A549 (cell line): ENCODE data around the gene SSNA1. TPM values are rescaled to one million over a fixed set of nuclear protein-coding genes. Genes with fewer than 3 reads are reported as not detected.

ENCODE experiments used
- ATAC-seq, 2 experiments: fragments of 200-7000 bp in 1 of 2; fragments of >200 bp in 1 of 2; cut with Nextera tagmentation in 1 of 2; cut with Tn5 transposase in 1 of 2; 3 replicates each; pipeline versions ENCODE4 v1.8.0 to v1.9.1; 2018 to 2020; ENCODE audit warnings: mild to moderate bottlenecking in 1 of 2, moderate library complexity in 1 of 2
- CTCF ChIA-PET: fragments of 300-600 bp; sonication (Branson Sonifier 250); formaldehyde crosslinking; extraction: SDS; loops from one replicate; lab custom pipeline; 2021; ENCODE audit warnings: antibody characterized with exemption, inconsistent platforms; lab: Yijun Ruan, JAX
- POLR2A ChIA-PET: fragments of 350-600 bp; formaldehyde crosslinking; extraction: SDS; loops from one replicate; lab custom pipeline; 2021; ENCODE audit warnings: antibody characterized with exemption, inconsistent platforms; lab: Yijun Ruan, JAX
- DNase-seq, 2 experiments: peaks; one replicate each; pipeline versions ENCODE4 v3.0.0 to v3.0.0-alpha.2; 2011 to 2016; ENCODE audit warnings: low read depth in 1 of 2, low spot score in 1 of 2
- FAIRE-seq: peaks from 2 replicates; lab custom pipeline; 2011; peaks lifted over from hg19 to GRCh38; lab: Jason Lieb, UNC
- H3K27ac ChIP-seq, 2 experiments: fragments of >200 bp; sonication (Bioruptor Twin); formaldehyde crosslinking; 3 replicates each; pipeline ENCODE4 v1.5.1; 2016 to 2017
- H3K4me1 ChIP-seq: fragments of >200 bp; sonication (Bioruptor Twin); formaldehyde crosslinking; 3 replicates; pipeline ENCODE4 v1.6.1; 2016
- H3K4me2 ChIP-seq: fragments of >200 bp; sonication (Bioruptor Twin); formaldehyde crosslinking; 3 replicates; pipeline ENCODE4 v1.6.1; 2016
- H3K4me3 ChIP-seq: fragments of >200 bp; sonication (Bioruptor Twin); formaldehyde crosslinking; 3 replicates; pipeline ENCODE4 v1.5.1; 2016
- H3K9me3 ChIP-seq: fragments of >200 bp; sonication (Bioruptor Twin); formaldehyde crosslinking; 3 replicates; pipeline ENCODE4 v1.6.1; 2016
- BHLHE40 ChIP-seq: IDR thresholded peaks from 2 replicates; pipeline ENCODE4 v1.6.1; 2012; ENCODE audit warnings: low read depth, low read length, inconsistent platforms
- CHD2 ChIP-seq: fragments of 150-350 bp; IDR thresholded peaks from 2 replicates; pipeline ENCODE4 v1.6.1; 2014; ENCODE audit warnings: low read length; ENCODE audit not compliant: partially characterized antibody
- ESRRA ChIP-seq: fragments of 150-350 bp; IDR thresholded peaks from 2 replicates; pipeline ENCODE4 v1.6.1; 2014; ENCODE audit warnings: mild to moderate bottlenecking, low read length, borderline replicate concordance
- FOSB ChIP-seq: fragments of 250-450 bp; sonication (Bioruptor Pico); IDR thresholded peaks from 2 replicates; pipeline ENCODE4 v1.5.0; 2020; ENCODE audit warnings: mild to moderate bottlenecking, moderate library complexity
- FOXS1 ChIP-seq: fragments of 250-450 bp; sonication (Bioruptor Pico); IDR thresholded peaks from 2 replicates; pipeline ENCODE4 v1.5.0; 2020; ENCODE audit warnings: mild to moderate bottlenecking, moderate library complexity
- GATA3 ChIP-seq: IDR thresholded peaks from 2 replicates; pipeline ENCODE4 v1.6.1; 2012; ENCODE audit warnings: borderline replicate concordance
- HEYL ChIP-seq: fragments of 250-450 bp; sonication (Bioruptor Pico); IDR thresholded peaks from 2 replicates; pipeline ENCODE4 v1.8.0; 2021; ENCODE audit warnings: mild to moderate bottlenecking, moderate library complexity
- HOXA7 ChIP-seq: fragments of 250-450 bp; sonication (Bioruptor Pico); IDR thresholded peaks from 2 replicates; pipeline ENCODE4 v1.5.0; 2020; ENCODE audit warnings: mild to moderate bottlenecking, moderate library complexity
- HOXB13 ChIP-seq: fragments of 250-450 bp; sonication (Bioruptor Pico); IDR thresholded peaks from 2 replicates; pipeline ENCODE4 v1.5.0; 2020; ENCODE audit warnings: low read depth, mild to moderate bottlenecking, moderate library complexity
- JUN ChIP-seq, 2 experiments: fragments of >200 bp; sonication (Bioruptor Twin); formaldehyde crosslinking; IDR thresholded peaks; 2 replicates in 1 of 2; 3 replicates in 1 of 2; pipeline ENCODE4 v1.6.1; 2016 to 2017
- KDM1A ChIP-seq: fragments of 200-600 bp; sonication (generic); IDR thresholded peaks from 2 replicates; pipeline ENCODE4 v1.6.1; 2016; ENCODE audit warnings: low read depth, mild to moderate bottlenecking
- NR3C1 ChIP-seq: fragments of >200 bp; sonication (Bioruptor Twin); formaldehyde crosslinking; IDR thresholded peaks from 3 replicates; pipeline ENCODE4 v1.6.1; 2017
- RAD21 ChIP-seq, 2 experiments: fragments of >200 bp in 1 of 2; sonication (Bioruptor Twin) in 1 of 2; formaldehyde crosslinking in 1 of 2; IDR thresholded peaks in 1 of 2; conservative IDR thresholded peaks in 1 of 2; 2 replicates in 1 of 2; 3 replicates in 1 of 2; pipeline ENCODE4 v1.6.1; 2012 to 2018; ENCODE audit warnings: inconsistent platforms in 1 of 2
- RCOR1 ChIP-seq: fragments of 150-350 bp; IDR thresholded peaks from 2 replicates; pipeline ENCODE4 v1.6.1; 2014; ENCODE audit warnings: antibody characterized with exemption, low read length, low read depth
- REST ChIP-seq: fragments of 200-600 bp; sonication (generic); IDR thresholded peaks from 2 replicates; pipeline ENCODE4 v1.6.1; 2016; ENCODE audit warnings: antibody characterized with exemption, mild to moderate bottlenecking, moderate library complexity
- TP53 ChIP-seq: fragments of 250-450 bp; sonication (Bioruptor Pico); IDR thresholded peaks from 2 replicates; pipeline ENCODE4 v1.5.0; 2021; ENCODE audit warnings: mild to moderate bottlenecking, moderate library complexity
- ZSCAN20 ChIP-seq: fragments of 250-450 bp; sonication (Bioruptor Pico); IDR thresholded peaks from 2 replicates; pipeline ENCODE4 v1.8.0; 2022; ENCODE audit warnings: mild to moderate bottlenecking, moderate library complexity
- WGBS: methylation state at CpG from one replicate; pipeline ENCODE4 v1.1.6; 2017; ENCODE audit errors: missing lambda C conversion rate; 5-methylcytosine and 5-hydroxymethylcytosine counted together
- polyA plus RNA-seq, 4 experiments: library from polyadenylated mRNA; depleted of rRNA in 3 of 4; stranded (reverse); fragments of >200 nt; fragmentation: RNase III in 1 of 4; extraction: RNeasy Plus Mini Kit Qiagen cat#74134 plus additional on column Dnase treatment in 1 of 4; gene quantifications; 2 replicates in 3 of 4; 3 replicates in 1 of 4; pipeline ENCODE4 v1.2.3, GENCODE V29; 2011 to 2017

SSNA1 gene
- polyA plus RNA-seq, 2 of the 4 experiments (the other 2 are of a cell fraction) = 54.1 to 102 TPM

GRCh38 chr9:137160054-137160425 is 28.4 kb upstream of the SSNA1 start:
- CTCF ChIA-PET = interaction anchor here (1.2 to 1.3 kb wide), 2 partner anchors 15 to 67 kb away, joined by 3 read pairs; partner anchors contain the start of gene RNF224
- no peaks in the 10 kb centered on the region for H3K9me3 ChIP-seq
- H3K27ac ChIP-seq = no peak overlapping the region
- H3K4me1 ChIP-seq = peaks cover 25% of the 10 kb centered on the region
- WGBS = 42% methylated on average over 17 of the region's 17 CpGs
- FAIRE-seq = no peak
- no peak for ATAC-seq
- no peak overlapping the region for H3K4me2 ChIP-seq
- no peak for DNase-seq
- POLR2A ChIA-PET = interaction anchor here (0.6 kb wide), 1 partner anchor 66 kb away, joined by 3 read pairs; no protein-coding TSS in a partner anchor
- no peak for TF ChIP-seq ZSCAN20 (CRISPR knock-in tag)
- no peak for TF ChIP-seq FOXS1 (CRISPR knock-in tag)
- no peak for TF ChIP-seq NR3C1
- TF ChIP-seq ESRRA = no peak
- TF ChIP-seq, all 56 proteins: peak for 0
- no peak overlapping the region for H3K4me3 ChIP-seq

- POLR2A ChIA-PET = interaction anchor here (0.6 kb wide), 1 partner anchor 65 kb away, joined by 3 read pairs; no protein-coding TSS in a partner anchor
- FAIRE-seq = no peak
Observed at GRCh38 chr9:137160716-137161557, 27.5 kb upstream of the SSNA1 start.

More at GRCh38 chr9:137160716-137161557, 27.5 kb upstream of the SSNA1 start:
- Histone ChIP-seq H3K9me3 (no peaks in the 10 kb centered on the region), H3K4me1 (peaks cover 25% of the 10 kb centered on the region), H3K4me3 (peak overlapping the region; percentile 38; the same call in 1 of the 3 replicates), H3K4me2 (peak overlapping the region; percentile 76), H3K27ac (no peak overlapping the region)
- 46% methylated on average over 16 of the region's 56 CpGs for WGBS
- no peak; a peak in 1 of 6 replicates for ATAC-seq
- TF ChIP-seq HOXA7 (CRISPR knock-in tag) = no peak
- no peak for TF ChIP-seq RAD21 (conservative IDR thresholded peaks at IDR 0.05 in 1 of 2, IDR thresholded peaks at IDR 0.05 in 1 of 2)
- no peak for TF ChIP-seq KDM1A
- no peak for TF ChIP-seq RCOR1
- TF ChIP-seq BHLHE40 = no peak
- TF ChIP-seq TP53 (CRISPR knock-in tag) = no peak
- no peak for TF ChIP-seq JUN (IDR thresholded peaks at IDR 0.05)
- no peak for TF ChIP-seq HOXB13
- TF ChIP-seq FOSB = no peak
- no peak for TF ChIP-seq HEYL (CRISPR knock-in tag)
- TF ChIP-seq REST = no peak
- no peak for TF ChIP-seq CHD2
- TF ChIP-seq GATA3 = no peak
- CTCF ChIA-PET = interaction anchor here (0.6 to 7.4 kb wide), 3 partner anchors 16 to 66 kb away, joined by 3 to 57 read pairs (median 3); partner anchors contain the start of gene RNF224
- no peak for DNase-seq
